PC-9 (cell line): ENCODE results near the gene GPR176.

Experiments
- EZH2 ChIP-seq: fragments of 200-600 bp; sonication (generic); IDR thresholded peaks from 2 replicates; pipeline ENCODE4 v1.8.0; 2017; ENCODE audit warnings: antibody characterized with exemption, low read depth
- TF ChIP-seq, protein P1 (sequence below): fragments of 200-600 bp; sonication (generic); conservative IDR thresholded peaks from 2 replicates; pipeline ENCODE4 v1.6.1; 2017; ENCODE audit warnings: mixed run types, antibody characterized with exemption, mild to moderate bottlenecking, moderate library complexity

DNA sequence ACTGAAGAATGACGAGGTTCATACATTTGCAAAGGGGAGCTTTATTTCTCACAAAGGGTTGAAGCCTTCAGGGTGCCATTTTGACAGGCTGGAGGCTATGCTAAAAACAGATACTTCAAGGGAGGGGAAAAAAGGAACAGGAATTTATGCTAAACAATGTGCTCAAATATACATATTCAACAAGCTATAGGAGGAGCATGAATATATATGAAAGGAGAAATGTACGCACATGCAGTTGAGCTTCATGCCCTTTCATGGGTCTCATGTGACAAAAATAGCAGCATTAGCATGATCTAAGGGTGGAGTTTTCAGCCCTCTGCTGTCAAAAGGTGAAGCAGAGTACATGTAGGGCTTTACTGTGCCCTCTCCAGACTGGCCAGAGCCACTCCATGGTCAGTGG lies 93.1 kb downstream of the GPR176 start:
- no peak for TF ChIP-seq EZH2
- TF ChIP-seq, protein P1, sequence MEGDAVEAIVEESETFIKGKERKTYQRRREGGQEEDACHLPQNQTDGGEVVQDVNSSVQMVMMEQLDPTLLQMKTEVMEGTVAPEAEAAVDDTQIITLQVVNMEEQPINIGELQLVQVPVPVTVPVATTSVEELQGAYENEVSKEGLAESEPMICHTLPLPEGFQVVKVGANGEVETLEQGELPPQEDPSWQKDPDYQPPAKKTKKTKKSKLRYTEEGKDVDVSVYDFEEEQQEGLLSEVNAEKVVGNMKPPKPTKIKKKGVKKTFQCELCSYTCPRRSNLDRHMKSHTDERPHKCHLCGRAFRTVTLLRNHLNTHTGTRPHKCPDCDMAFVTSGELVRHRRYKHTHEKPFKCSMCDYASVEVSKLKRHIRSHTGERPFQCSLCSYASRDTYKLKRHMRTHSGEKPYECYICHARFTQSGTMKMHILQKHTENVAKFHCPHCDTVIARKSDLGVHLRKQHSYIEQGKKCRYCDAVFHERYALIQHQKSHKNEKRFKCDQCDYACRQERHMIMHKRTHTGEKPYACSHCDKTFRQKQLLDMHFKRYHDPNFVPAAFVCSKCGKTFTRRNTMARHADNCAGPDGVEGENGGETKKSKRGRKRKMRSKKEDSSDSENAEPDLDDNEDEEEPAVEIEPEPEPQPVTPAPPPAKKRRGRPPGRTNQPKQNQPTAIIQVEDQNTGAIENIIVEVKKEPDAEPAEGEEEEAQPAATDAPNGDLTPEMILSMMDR = no peak
